ENCODE measurements around the gene AVL9. TPM values are rescaled to one million over a fixed set of nuclear protein-coding genes. Genes with fewer than 3 reads are reported as not detected.

AVL9 gene
- total RNA-seq, 3 donors from 2014 or later: 27.7 to 54.4 (median 42.3) TPM

GRCh38 chr7:32481176-32481575, 14.1 kb upstream of the AVL9 start:
- Histone ChIP-seq H3K36me3 (no peaks in the 10 kb centered on the region), H3K27me3 (no peaks in the 10 kb centered on the region), H3K9me3 (no peaks in the 10 kb centered on the region), H3K4me1 (no peaks in the 10 kb centered on the region), H3K27ac (no peak overlapping the region), H3K4me3 (no peak overlapping the region)
- TF ChIP-seq POLR2A (IDR thresholded peaks at IDR 0.05) (no peak), POLR2AphosphoS5 (IDR thresholded peaks at IDR 0.05) (no peak)
- TF ChIP-seq, protein P1, sequence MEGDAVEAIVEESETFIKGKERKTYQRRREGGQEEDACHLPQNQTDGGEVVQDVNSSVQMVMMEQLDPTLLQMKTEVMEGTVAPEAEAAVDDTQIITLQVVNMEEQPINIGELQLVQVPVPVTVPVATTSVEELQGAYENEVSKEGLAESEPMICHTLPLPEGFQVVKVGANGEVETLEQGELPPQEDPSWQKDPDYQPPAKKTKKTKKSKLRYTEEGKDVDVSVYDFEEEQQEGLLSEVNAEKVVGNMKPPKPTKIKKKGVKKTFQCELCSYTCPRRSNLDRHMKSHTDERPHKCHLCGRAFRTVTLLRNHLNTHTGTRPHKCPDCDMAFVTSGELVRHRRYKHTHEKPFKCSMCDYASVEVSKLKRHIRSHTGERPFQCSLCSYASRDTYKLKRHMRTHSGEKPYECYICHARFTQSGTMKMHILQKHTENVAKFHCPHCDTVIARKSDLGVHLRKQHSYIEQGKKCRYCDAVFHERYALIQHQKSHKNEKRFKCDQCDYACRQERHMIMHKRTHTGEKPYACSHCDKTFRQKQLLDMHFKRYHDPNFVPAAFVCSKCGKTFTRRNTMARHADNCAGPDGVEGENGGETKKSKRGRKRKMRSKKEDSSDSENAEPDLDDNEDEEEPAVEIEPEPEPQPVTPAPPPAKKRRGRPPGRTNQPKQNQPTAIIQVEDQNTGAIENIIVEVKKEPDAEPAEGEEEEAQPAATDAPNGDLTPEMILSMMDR (IDR thresholded peaks at IDR 0.05): no peak
- intact Hi-C loops (cut with DNase I; ENCODE audit: low total_unique reads): no loop called here
- no peak for DNase-seq (ENCODE audit: low spot score in 2 of 2)

DNA sequence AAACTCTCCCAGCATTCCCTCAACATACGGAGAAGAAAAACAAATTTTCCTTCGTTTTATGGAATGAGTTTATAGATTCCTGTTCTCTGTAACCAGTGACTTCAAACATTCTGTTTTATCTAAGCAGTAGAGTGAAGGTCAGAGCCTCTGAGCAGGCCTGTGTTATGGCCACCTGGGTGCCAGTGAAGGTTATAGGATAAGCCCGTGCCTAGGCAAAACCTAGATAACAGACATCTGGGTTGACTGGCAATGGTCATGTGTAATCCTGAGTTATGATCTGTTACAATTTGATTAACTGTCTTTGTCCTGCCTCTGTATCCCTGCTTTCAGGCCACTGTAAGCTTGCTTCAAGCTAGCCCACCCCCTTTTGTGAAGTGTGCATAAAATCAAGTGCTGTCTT, 13.4 kb upstream of the AVL9 start:
- TF ChIP-seq, protein P1 (IDR thresholded peaks at IDR 0.05): no peak
- no peak for TF ChIP-seq POLR2A (IDR thresholded peaks at IDR 0.05)
- no peak for TF ChIP-seq POLR2AphosphoS5 (IDR thresholded peaks at IDR 0.05)
- no peak overlapping the region for H3K27ac ChIP-seq
- H3K4me1 ChIP-seq: no peaks in the 10 kb centered on the region
- DNase-seq (ENCODE audit: low spot score in 2 of 2): no peak
- intact Hi-C loops (cut with DNase I; ENCODE audit: low total_unique reads): no loop called here
- no peak overlapping the region for H3K4me3 ChIP-seq
- H3K36me3 ChIP-seq: no peaks in the 10 kb centered on the region
- no peaks in the 10 kb centered on the region for H3K27me3 ChIP-seq
- H3K9me3 ChIP-seq: no peaks in the 10 kb centered on the region

- Histone ChIP-seq H3K27me3 (no peaks in the 10 kb centered on the region), H3K4me3 (peak overlapping the region; percentile 57 to 73 (median 68)), H3K27ac (peak overlapping the region; percentile 76 to 78), H3K4me1 (no peaks in the 10 kb centered on the region), H3K9me3 (no peaks in the 10 kb centered on the region), H3K36me3 (no peaks in the 10 kb centered on the region)
- TF ChIP-seq, protein P1 (IDR thresholded peaks at IDR 0.05): no peak
- TF ChIP-seq POLR2A (IDR thresholded peaks at IDR 0.05): no peak
- no peak for TF ChIP-seq POLR2AphosphoS5 (IDR thresholded peaks at IDR 0.05)
- intact Hi-C loops (cut with DNase I; ENCODE audit: low total_unique reads): no loop called here
- DNase-seq (ENCODE audit: low spot score in 2 of 2): no peak
Measured at GRCh38 chr7:32489788-32490126, 5.5 kb upstream of the AVL9 start.

- Histone ChIP-seq H3K9me3 (no peaks in the 10 kb centered on the region), H3K27ac (peak within 1 kb of the TSS; percentile 76 to 91), H3K27me3 (no peaks in the 10 kb centered on the region), H3K4me3 (peak within 1 kb of the TSS; percentile 57 to 73 (median 68)), H3K4me1 (no peaks in the 10 kb centered on the region), H3K36me3 (no peaks in the 10 kb centered on the region)
- peak; percentile 85 to 86 for DNase-seq (ENCODE audit: low spot score in 2 of 2)
- intact Hi-C loops (cut with DNase I; ENCODE audit: low total_unique reads): no loop called here
- TF ChIP-seq POLR2A (IDR thresholded peaks at IDR 0.05) (no peak), POLR2AphosphoS5 (IDR thresholded peaks at IDR 0.05) (peak; percentile 79 to 82 (median 82))
- TF ChIP-seq, protein P1 (IDR thresholded peaks at IDR 0.05): no peak
Measured at GRCh38 chr7:32490127-32490796, 5.0 kb upstream of the AVL9 start, which contains the start of gene LSM5. TSS of gene LSM5 (minus strand) at chr7:32490380. CDS start at chr7:32490365, 15 bp downstream.

DNA sequence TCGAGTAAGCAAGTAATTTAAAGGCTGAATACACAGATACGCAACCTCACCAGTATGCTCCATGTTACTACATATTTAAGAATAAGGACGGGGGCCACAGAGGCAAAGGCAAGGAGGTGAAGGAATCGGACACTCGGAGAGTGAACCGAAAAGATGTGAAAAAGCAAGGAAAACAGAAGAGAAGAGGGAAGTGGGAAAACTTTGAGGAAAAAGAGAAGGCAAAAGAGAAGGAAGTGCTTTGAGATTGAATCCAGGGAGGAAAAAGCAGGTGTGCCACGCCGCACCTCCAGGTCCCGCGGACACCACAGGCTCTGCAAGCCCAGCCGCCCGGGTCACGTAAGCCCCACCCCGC, 367 bp upstream of the AVL9 start:
- TF ChIP-seq POLR2AphosphoS5 (IDR thresholded peaks at IDR 0.05): no peak
- peak; percentile 3 for TF ChIP-seq POLR2A (IDR thresholded peaks at IDR 0.05)
- Histone ChIP-seq H3K4me3 (peak overlapping the region; percentile 88 to 99 (median 93)), H3K36me3 (no peaks in the 10 kb centered on the region), H3K4me1 (no peaks in the 10 kb centered on the region), H3K9me3 (no peaks in the 10 kb centered on the region), H3K27ac (peak overlapping the region; percentile 98 to 99), H3K27me3 (no peaks in the 10 kb centered on the region)
- no peak for DNase-seq (ENCODE audit: low spot score in 2 of 2)
- intact Hi-C loops (cut with DNase I; ENCODE audit: low total_unique reads): no loop called here

All from breast epithelium (tissue), 4 donors.